Measurements from ENCODE around the gene DYNLT3. TPM values are rescaled to one million over a fixed set of nuclear protein-coding genes. Genes with fewer than 3 reads are reported as not detected.
A peak's percentile ranks its signal among the peaks of the same experiment; 100 is the strongest.

Gene DYNLT3
- total and polyA plus RNA-seq, 12 donors: 10.2 to 27.6 (median 21.0) TPM

DNA sequence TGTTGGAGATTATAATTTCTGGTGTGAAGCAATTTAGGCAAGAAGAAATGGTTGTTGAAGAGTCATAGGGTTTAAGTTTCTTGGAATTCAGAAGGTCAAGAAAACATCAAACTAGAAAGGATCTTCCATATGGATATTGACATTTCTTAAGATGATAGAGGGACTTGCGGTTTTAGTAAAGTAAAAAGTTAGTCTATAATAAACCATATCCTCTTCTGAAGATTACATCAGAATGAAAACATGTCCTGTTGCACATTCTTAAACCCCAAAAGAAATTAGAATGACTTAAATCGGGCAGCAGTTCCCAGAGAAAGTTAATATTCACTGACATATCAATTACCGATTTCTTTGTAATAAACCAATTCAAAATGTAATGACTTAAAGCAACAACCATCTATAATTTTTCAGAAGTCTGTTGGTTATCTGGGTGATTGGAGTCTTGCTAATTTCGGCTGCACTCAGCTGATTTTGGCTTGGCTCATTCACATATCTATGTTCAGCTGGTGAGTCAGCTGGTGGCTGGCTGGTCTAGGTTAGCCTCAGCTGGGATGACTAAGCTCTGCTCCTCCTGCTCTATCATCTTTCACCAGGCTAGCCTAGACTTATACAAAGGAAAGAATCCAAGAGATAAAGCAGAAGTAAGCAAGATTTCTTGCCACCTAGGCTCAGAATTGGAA is 24.4 kb upstream of the DYNLT3 start:
- no peaks in the 10 kb centered on the region for H3K9me3 ChIP-seq
- peaks cover 0 to 23% (median 0%) of the 10 kb centered on the region in 7 donors for H3K27me3 ChIP-seq
- H3K4me1 ChIP-seq: no peaks in the 10 kb centered on the region
- H3K36me3 ChIP-seq: no peaks in the 10 kb centered on the region
- DNase-seq: peak in 1 of 2 donors; percentile 13
- intact Hi-C loops (cut with DNase I): no loop called here
- peak; percentile 52 to 97 (median 77) for ATAC-seq
- H3K27ac ChIP-seq: peak overlapping the region in 3 of 10 donors; percentile 22 to 47 (median 31)
- H3K4me3 ChIP-seq: no peak overlapping the region
- WGBS, 2 donors: 45 to 66% methylated on average over 4 of the region's 4 CpGs
- TF ChIP-seq CTCF (IDR thresholded peaks at IDR 0.05): no peak

GRCh38 chrX:37867536-37868153 is 20.3 kb upstream of the DYNLT3 start:
- intact Hi-C loops (cut with DNase I): no loop called here
- 34 to 93% methylated on average over 3 of the region's 3 CpGs for WGBS, 2 donors
- H3K36me3 ChIP-seq: no peaks in the 10 kb centered on the region
- H3K4me1 ChIP-seq: no peaks in the 10 kb centered on the region
- H3K4me3 ChIP-seq: no peak overlapping the region
- DNase-seq (no peak), ATAC-seq (no peak)
- peaks cover 0 to 28% (median 0%) of the 10 kb centered on the region in 7 donors for H3K27me3 ChIP-seq
- H3K9me3 ChIP-seq: no peaks in the 10 kb centered on the region
- H3K27ac ChIP-seq: no peak overlapping the region
- TF ChIP-seq CTCF (IDR thresholded peaks at IDR 0.05): no peak

DNA sequence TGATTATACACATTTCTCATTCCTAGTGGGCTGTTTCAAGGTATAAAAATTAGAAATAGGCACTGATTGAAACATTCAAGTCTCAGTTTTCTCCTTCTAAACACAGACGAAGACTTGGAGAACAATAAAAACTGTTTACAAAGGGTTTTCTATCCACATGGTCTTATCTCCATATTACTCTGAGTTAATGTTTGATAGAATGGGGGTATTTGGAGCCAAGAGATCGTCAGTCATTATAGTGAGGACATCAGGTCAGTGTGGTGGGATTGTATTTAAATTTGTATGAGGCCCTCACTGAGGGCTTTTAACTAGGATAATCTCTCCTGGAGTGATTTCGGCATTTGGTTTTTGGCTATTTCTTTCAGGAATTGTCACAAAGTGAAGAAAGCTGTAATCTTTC is 16.4 kb upstream of the DYNLT3 start:
- Histone ChIP-seq H3K27me3 (peaks cover 0 to 48% (median 0%) of the 10 kb centered on the region in 7 donors), H3K27ac (no peak overlapping the region), H3K9me3 (no peaks in the 10 kb centered on the region), H3K4me1 (no peaks in the 10 kb centered on the region), H3K4me3 (no peak overlapping the region), H3K36me3 (no peaks in the 10 kb centered on the region)
- ATAC-seq (no peak), DNase-seq (no peak)
- TF ChIP-seq CTCF (IDR thresholded peaks at IDR 0.05): no peak
- intact Hi-C loops (cut with DNase I): no loop called here
- WGBS, 2 donors: 78 to 80% methylated on average over 3 of the region's 3 CpGs

DNA sequence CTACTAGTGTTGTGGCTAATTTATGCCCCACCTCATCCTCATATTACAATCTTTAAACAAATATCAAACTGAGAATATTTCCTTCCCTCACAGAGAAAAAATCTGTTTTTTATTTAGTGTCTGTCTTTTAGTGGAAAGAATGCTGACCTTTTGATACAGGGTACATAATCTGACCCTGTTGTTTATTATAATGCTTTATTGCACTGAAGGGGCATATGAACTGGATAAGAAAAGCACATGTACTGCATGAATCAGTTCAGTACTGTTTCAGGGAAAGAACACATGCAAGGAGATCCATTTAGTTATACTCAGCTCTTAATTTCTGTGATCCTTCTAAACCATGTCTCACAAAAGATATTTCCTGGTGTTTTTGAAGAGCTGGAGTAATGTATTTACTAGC is 15.5 kb upstream of the DYNLT3 start:
- TF ChIP-seq CTCF (IDR thresholded peaks at IDR 0.05): no peak
- intact Hi-C loops (cut with DNase I): no loop called here
- no peaks in the 10 kb centered on the region for H3K4me1 ChIP-seq
- H3K27me3 ChIP-seq: peaks cover 0 to 48% (median 0%) of the 10 kb centered on the region in 7 donors
- H3K36me3 ChIP-seq: no peaks in the 10 kb centered on the region
- no peak overlapping the region for H3K27ac ChIP-seq
- no peak overlapping the region for H3K4me3 ChIP-seq
- ATAC-seq (no peak), DNase-seq (no peak)
- H3K9me3 ChIP-seq: no peaks in the 10 kb centered on the region

Measured in heart right ventricle (tissue), 16 donors.